ENCODE measurements around the gene PRKG1. TPM values are rescaled to one million over a fixed set of nuclear protein-coding genes. Genes with fewer than 3 reads are reported as not detected.

Gene PRKG1
- total and polyA plus RNA-seq, 2 donors (not counting 1 experiment from before 2014, with no cell fraction given): 45.8 to 71.8 TPM

DNA sequence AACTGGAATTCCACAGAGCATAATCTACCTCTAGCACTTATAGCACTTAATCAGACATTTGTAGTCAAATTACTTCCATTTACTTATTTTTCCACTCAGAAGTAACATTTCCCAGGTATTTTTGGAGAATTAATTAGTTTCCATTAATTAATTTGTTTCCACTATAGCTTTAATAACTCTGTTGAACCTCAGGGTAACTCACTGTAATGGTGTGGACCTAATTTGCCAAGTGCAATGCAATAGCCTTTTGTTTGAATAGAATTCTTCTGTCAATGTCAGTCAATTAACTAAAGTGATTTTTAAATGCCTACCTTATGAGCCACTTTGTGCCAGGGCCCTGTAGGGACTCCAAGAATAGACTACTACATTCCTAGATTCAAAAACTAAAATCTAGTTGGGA, 509.7 kb downstream of the PRKG1 start:
- no peaks in the 10 kb centered on the region for H3K79me2 ChIP-seq (ENCODE audit: control insufficient read depth, insufficient read depth, low read length)
- no peak overlapping the region for H3K4me2 ChIP-seq (ENCODE audit: extremely low read depth, insufficient read depth, low read length)
- no peak overlapping the region for H2AFZ ChIP-seq (ENCODE audit: low read length)
- H3K9ac ChIP-seq (ENCODE audit: insufficient read depth, low read length): no peak overlapping the region
- H3K27ac ChIP-seq (ENCODE audit: insufficient read depth, low read length): no peak overlapping the region
- TF ChIP-seq EZH2 (IDR thresholded peaks at IDR 0.05; ENCODE audit: low read length, missing control alignments): no peak
- TF ChIP-seq, protein P1, sequence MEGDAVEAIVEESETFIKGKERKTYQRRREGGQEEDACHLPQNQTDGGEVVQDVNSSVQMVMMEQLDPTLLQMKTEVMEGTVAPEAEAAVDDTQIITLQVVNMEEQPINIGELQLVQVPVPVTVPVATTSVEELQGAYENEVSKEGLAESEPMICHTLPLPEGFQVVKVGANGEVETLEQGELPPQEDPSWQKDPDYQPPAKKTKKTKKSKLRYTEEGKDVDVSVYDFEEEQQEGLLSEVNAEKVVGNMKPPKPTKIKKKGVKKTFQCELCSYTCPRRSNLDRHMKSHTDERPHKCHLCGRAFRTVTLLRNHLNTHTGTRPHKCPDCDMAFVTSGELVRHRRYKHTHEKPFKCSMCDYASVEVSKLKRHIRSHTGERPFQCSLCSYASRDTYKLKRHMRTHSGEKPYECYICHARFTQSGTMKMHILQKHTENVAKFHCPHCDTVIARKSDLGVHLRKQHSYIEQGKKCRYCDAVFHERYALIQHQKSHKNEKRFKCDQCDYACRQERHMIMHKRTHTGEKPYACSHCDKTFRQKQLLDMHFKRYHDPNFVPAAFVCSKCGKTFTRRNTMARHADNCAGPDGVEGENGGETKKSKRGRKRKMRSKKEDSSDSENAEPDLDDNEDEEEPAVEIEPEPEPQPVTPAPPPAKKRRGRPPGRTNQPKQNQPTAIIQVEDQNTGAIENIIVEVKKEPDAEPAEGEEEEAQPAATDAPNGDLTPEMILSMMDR (conservative IDR thresholded peaks at IDR 0.05 in 1 of 2, IDR thresholded peaks at IDR 0.05 in 1 of 2; ENCODE audit: low read depth in 1 of 2, low read length in 2 of 2): no peak
- H3K9me3 ChIP-seq (ENCODE audit: control insufficient read depth, insufficient read depth, low read depth, low read length): no peaks in the 10 kb centered on the region
- no peak for DNase-seq (ENCODE audit: low read depth in 2 of 2)
- H3K27me3 ChIP-seq (ENCODE audit: control insufficient read depth, insufficient read depth, low read length): no peaks in the 10 kb centered on the region
- no peak overlapping the region for H3K4me3 ChIP-seq (replicated peaks in 1 of 4; ENCODE audit: control extremely low read depth in 1 of 4, insufficient read depth in 1 of 4, low read depth in 3 of 4, low read length in 4 of 4)
- H3K36me3 ChIP-seq (ENCODE audit: control insufficient read depth, insufficient read depth, low read length): no peaks in the 10 kb centered on the region
- H4K20me1 ChIP-seq (ENCODE audit: control insufficient read depth, extremely low read depth, insufficient read depth, low read length): no peaks in the 10 kb centered on the region
- H3K4me1 ChIP-seq (ENCODE audit: control insufficient read depth, extremely low read depth, insufficient read depth, low read length): no peaks in the 10 kb centered on the region

DNA sequence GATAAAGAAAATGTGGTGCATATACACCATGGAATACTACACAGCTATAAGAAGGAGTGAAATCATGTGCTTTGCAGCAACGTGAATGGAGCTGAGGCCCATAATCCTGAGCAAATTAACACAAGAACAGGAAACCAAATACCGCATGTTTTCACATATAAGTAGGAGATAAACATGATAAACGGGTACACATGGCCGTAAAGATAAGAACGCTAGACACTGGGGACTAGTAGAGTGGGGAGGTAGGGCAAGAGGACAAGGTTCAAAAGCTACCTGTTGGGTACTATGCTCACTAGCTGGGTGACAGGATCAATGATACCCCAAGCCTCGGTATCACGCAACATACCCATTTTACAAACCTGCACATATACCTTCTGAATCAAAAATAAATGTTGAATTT, 511.5 kb downstream of the PRKG1 start:
- DNase-seq (ENCODE audit: low read depth in 2 of 2): no peak
- H3K4me1 ChIP-seq (ENCODE audit: control insufficient read depth, extremely low read depth, insufficient read depth, low read length): no peaks in the 10 kb centered on the region
- TF ChIP-seq, protein P1 (conservative IDR thresholded peaks at IDR 0.05 in 1 of 2, IDR thresholded peaks at IDR 0.05 in 1 of 2; ENCODE audit: low read depth in 1 of 2, low read length in 2 of 2): no peak
- no peak for TF ChIP-seq EZH2 (IDR thresholded peaks at IDR 0.05; ENCODE audit: low read length, missing control alignments)
- H3K9ac ChIP-seq (ENCODE audit: insufficient read depth, low read length): no peak overlapping the region
- no peaks in the 10 kb centered on the region for H3K9me3 ChIP-seq (ENCODE audit: control insufficient read depth, insufficient read depth, low read depth, low read length)
- H3K79me2 ChIP-seq (ENCODE audit: control insufficient read depth, insufficient read depth, low read length): no peaks in the 10 kb centered on the region
- no peaks in the 10 kb centered on the region for H3K27me3 ChIP-seq (ENCODE audit: control insufficient read depth, insufficient read depth, low read length)
- no peak overlapping the region for H3K4me2 ChIP-seq (ENCODE audit: extremely low read depth, insufficient read depth, low read length)
- H3K27ac ChIP-seq (ENCODE audit: insufficient read depth, low read length): no peak overlapping the region
- no peak overlapping the region for H2AFZ ChIP-seq (ENCODE audit: low read length)
- H4K20me1 ChIP-seq (ENCODE audit: control insufficient read depth, extremely low read depth, insufficient read depth, low read length): no peaks in the 10 kb centered on the region
- no peak overlapping the region for H3K4me3 ChIP-seq (replicated peaks in 1 of 4; ENCODE audit: control extremely low read depth in 1 of 4, insufficient read depth in 1 of 4, low read depth in 3 of 4, low read length in 4 of 4)
- no peaks in the 10 kb centered on the region for H3K36me3 ChIP-seq (ENCODE audit: control insufficient read depth, insufficient read depth, low read length)

DNA sequence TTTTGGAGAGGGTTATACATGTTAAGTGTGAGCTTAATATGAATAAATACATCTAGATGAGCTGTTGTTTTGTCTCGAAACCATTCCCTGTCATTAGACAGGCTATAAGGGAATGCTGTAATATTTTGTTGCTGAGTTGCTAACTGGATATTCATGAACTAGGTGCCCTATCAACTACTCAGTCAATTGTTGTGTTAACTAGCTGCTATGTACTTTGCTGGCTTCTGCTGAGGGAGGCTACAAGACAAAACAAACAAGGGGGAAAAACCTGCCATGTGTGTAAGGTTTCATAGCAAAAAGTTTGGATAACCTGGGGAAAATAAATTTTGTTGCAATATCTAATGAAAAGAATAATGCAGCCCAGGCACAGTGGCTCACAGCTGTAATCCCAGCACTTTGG, 514.7 kb downstream of the PRKG1 start:
- no peak overlapping the region for H2AFZ ChIP-seq (ENCODE audit: low read length)
- H3K4me1 ChIP-seq (ENCODE audit: control insufficient read depth, extremely low read depth, insufficient read depth, low read length): no peaks in the 10 kb centered on the region
- no peaks in the 10 kb centered on the region for H3K79me2 ChIP-seq (ENCODE audit: control insufficient read depth, insufficient read depth, low read length)
- H3K9me3 ChIP-seq (ENCODE audit: control insufficient read depth, insufficient read depth, low read depth, low read length): no peaks in the 10 kb centered on the region
- no peak overlapping the region for H3K4me2 ChIP-seq (ENCODE audit: extremely low read depth, insufficient read depth, low read length)
- no peaks in the 10 kb centered on the region for H3K36me3 ChIP-seq (ENCODE audit: control insufficient read depth, insufficient read depth, low read length)
- no peaks in the 10 kb centered on the region for H4K20me1 ChIP-seq (ENCODE audit: control insufficient read depth, extremely low read depth, insufficient read depth, low read length)
- H3K27me3 ChIP-seq (ENCODE audit: control insufficient read depth, insufficient read depth, low read length): no peaks in the 10 kb centered on the region
- H3K27ac ChIP-seq (ENCODE audit: insufficient read depth, low read length): no peak overlapping the region
- no peak overlapping the region for H3K4me3 ChIP-seq (replicated peaks in 1 of 4; ENCODE audit: control extremely low read depth in 1 of 4, insufficient read depth in 1 of 4, low read depth in 3 of 4, low read length in 4 of 4)
- no peak for TF ChIP-seq EZH2 (IDR thresholded peaks at IDR 0.05; ENCODE audit: low read length, missing control alignments)
- TF ChIP-seq, protein P1 (conservative IDR thresholded peaks at IDR 0.05 in 1 of 2, IDR thresholded peaks at IDR 0.05 in 1 of 2; ENCODE audit: low read depth in 1 of 2, low read length in 2 of 2): no peak
- no peak overlapping the region for H3K9ac ChIP-seq (ENCODE audit: insufficient read depth, low read length)
- DNase-seq (ENCODE audit: low read depth in 2 of 2): no peak
